GM18502 (cell line): ENCODE measurements around the gene TGFBR3.
A peak's percentile ranks its signal among the peaks of the same experiment; 100 is the strongest.

Source experiments
- ATAC-seq: cut with Tn5 transposase; IDR thresholded peaks from one replicate; pipeline ENCODE4 v1.9.1; 2021; ENCODE audit warnings: mild to moderate bottlenecking; ENCODE audit not compliant: unreplicated experiment, poor library complexity

The TGFBR3 gene

GRCh38 chr1:91885716-91886506 is at the start of gene TGFBR3:
TSS of gene TGFBR3 (minus strand) at chr1:91886151. CDS start at chr1:91861531, 24,620 bp downstream.
- ATAC-seq: peak; percentile 83

GRCh38 chr1:91929250-91929649 is 43.3 kb upstream of the TGFBR3 start:
- no peak for ATAC-seq

- ATAC-seq: no peak
Measured at GRCh38 chr1:91928026-91928425, 42.1 kb upstream of the TGFBR3 start.

- no peak for ATAC-seq
Measured at GRCh38 chr1:91925644-91926435, 39.9 kb upstream of the TGFBR3 start.

GRCh38 chr1:91924146-91924545 is 38.2 kb upstream of the TGFBR3 start:
- ATAC-seq: no peak

- no peak for ATAC-seq
Measured at GRCh38 chr1:91919962-91920361, 34.0 kb upstream of the TGFBR3 start.

GRCh38 chr1:91916811-91917460 is 31.0 kb upstream of the TGFBR3 start:
- no peak for ATAC-seq

GRCh38 chr1:91916046-91916445 is 30.1 kb upstream of the TGFBR3 start:
- no peak for ATAC-seq

- no peak for ATAC-seq
Measured at GRCh38 chr1:91913018-91913417, 27.1 kb upstream of the TGFBR3 start.

- no peak for ATAC-seq
Measured at GRCh38 chr1:91912266-91912665, 26.3 kb upstream of the TGFBR3 start.

GRCh38 chr1:91901231-91901630 is 15.3 kb upstream of the TGFBR3 start:
- ATAC-seq: no peak

- no peak for ATAC-seq
Measured at GRCh38 chr1:91900562-91900961, 14.6 kb upstream of the TGFBR3 start.

GRCh38 chr1:91897016-91897415 is 11.1 kb upstream of the TGFBR3 start:
- no peak for ATAC-seq

GRCh38 chr1:91895832-91896556 is 10.0 kb upstream of the TGFBR3 start:
- ATAC-seq: no peak

- ATAC-seq: no peak
Measured at GRCh38 chr1:91894036-91894761, 8.2 kb upstream of the TGFBR3 start.

- ATAC-seq: no peak
Measured at GRCh38 chr1:91891969-91892368, 6.0 kb upstream of the TGFBR3 start.

GRCh38 chr1:91891454-91891853 is 5.5 kb upstream of the TGFBR3 start:
- ATAC-seq: no peak

- ATAC-seq: no peak
Measured at GRCh38 chr1:91889717-91890459, 3.9 kb upstream of the TGFBR3 start.

- ATAC-seq: peak; percentile 19
Measured at GRCh38 chr1:91885213-91885715, 687 bp downstream of the TGFBR3 start.
